SKM-1 (cell line): ENCODE results near the gene IYD.

Source experiments
- DNase-seq: peaks from one replicate; lab custom pipeline; 2025; ENCODE audit not compliant: unreplicated experiment; lab: John Stamatoyannopoulos, UW

Gene IYD, protein sequence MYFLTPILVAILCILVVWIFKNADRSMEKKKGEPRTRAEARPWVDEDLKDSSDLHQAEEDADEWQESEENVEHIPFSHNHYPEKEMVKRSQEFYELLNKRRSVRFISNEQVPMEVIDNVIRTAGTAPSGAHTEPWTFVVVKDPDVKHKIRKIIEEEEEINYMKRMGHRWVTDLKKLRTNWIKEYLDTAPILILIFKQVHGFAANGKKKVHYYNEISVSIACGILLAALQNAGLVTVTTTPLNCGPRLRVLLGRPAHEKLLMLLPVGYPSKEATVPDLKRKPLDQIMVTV

DNA sequence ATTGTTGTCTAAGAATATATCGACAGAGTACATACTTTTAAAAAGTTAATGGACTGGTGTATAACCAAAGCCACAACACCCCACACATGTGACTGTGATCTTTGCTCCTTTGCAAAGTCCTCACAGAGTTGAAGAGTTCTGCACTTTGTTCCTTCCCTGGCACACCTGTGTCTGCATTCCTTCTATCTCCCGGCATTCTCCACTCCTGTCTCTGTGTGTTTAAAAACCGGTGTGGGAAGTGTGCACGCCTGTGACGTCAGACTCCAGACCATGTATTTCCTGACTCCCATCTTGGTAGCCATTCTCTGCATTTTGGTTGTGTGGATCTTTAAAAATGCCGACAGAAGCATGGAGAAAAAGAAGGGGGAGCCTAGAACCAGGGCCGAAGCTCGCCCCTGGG lies at the start of gene IYD:
IYD (plus strand) TSS at position 251 of the 400 bp plus-strand sequence; CDS start at position 271, 20 bp downstream.
- no peak for DNase-seq

DNA sequence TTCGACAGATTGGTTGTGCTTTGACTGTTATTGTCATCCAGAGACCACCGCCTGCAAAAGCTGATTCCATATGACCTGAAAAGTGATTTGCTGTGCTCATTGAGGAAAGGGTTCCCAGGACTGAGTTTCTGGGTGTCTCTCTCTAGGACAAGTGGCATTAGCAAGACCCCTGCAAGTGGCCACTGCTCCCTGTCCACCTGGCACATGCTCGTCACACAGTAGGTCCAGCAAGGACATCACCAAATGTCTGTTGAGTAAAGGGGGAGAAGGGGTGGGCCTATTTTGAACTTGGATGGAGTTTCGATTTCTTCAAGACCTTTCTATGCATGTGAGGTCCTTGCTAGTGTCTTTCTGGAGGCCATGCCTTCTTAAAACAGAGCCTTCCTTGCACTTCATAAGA lies 48.9 kb upstream of the IYD start:
- DNase-seq = no peak

DNA sequence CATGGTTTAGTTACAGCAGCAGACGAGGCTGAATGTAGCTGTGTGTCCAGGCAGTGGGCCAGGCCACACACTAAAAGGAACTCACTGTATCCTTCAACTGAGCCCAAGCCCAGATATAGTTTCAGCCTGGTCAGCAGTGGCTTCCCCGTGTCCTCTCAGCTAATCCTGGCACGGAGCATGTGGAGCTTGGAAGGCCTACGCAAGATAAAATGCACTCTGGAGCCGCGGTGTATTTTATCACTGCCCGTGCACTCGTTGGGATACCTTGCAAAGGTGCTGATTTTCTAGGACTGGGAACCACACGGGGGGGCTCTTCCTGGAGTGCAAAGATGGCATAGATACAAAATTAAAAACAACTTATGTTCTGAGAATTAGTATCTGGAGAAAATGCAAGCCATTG lies 48.4 kb upstream of the IYD start:
- no peak for DNase-seq

DNA sequence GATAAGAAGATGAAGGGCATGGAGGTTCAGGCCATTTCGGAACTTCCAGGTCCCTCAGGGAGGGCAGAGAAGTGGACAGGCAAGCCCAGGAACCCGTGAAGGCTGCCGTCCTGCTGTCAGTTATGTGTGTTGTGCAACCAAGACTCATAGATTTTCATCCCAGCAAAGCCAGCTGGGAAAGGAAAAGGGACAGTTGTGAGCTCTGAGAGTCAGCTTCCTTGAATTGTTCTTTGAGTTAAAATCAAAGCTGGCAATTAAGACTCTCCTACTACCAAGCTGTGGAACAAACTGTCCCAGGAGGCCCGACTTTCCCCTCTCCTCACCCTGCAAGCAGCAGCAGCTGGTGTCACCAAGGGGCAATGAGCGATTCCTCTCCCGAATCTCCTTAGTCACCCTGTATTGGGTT lies 46.3 kb upstream of the IYD start:
- no peak for DNase-seq

DNA sequence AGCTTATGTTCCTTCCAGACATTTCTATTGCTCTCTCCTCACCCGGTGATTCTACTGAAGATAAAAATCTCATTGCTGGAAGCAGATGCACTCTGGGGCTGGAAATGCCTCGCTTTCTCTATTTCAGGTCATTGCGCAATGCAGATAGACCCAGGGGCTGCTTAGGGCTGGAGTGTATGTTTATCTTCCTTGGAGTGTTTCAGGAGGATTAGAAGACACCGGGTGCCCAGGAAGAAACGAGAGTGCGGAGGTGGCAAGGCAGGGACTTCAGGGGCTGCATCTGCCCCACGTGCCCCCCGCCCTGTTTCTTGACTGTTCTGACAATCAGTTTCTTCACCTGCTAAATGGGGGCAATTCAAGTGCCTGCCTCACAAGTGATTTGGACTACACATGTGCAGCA lies 45.6 kb upstream of the IYD start:
- DNase-seq = no peak

DNA sequence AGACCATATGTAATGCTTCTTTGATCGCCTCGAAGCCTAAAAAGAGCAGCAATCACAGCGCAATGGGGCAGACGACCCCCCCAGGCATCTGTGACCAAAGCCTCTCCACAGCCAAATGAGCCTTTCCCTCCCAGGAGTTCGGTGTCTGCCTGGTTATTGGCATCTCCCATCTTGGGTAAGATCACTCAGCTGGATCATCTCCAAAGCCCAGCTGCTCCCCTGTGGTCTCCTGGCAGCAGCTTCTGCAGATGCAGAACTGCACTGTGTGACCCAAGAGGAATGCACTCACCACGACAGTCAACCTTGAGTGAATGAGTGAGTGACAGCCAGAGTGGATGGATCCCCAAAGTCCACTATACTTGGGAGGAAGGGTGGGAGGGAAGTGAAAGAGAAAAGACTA lies 44.8 kb upstream of the IYD start:
- no peak for DNase-seq

DNA sequence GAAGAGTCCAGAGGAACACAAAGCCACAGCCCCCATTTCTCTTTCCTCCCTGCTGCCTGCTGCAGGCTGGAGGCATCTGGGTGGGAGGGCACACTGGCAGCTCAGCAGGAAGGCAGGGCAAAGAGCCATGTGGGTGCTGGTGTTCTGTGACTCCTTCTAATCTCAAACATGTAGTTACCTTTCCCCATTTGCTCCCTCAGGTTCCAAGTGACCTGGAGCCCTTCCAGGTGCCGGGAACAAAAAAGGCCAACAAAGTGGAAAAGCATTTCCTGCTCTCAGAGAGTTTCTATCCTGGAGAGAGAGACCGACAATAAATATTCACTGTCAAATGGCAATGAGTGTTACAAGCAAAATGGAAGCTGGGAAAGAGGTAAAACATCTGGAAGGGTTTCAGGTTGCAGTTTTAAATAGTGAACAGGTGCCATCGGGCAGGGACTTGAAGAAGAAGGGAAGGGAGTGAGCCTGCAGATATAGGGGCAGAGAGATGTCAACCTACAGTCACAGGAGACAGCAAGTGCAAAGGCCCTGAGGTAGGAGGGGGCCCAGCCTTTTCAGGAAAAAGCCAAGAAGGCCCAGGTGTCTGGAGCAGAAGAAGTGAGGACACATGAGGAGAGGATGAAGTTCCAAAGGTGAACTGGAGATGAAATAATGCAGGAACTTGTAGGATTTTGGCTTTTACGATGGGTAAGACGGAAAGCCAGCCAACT lies 43.6 kb upstream of the IYD start:
- no peak for DNase-seq

DNA sequence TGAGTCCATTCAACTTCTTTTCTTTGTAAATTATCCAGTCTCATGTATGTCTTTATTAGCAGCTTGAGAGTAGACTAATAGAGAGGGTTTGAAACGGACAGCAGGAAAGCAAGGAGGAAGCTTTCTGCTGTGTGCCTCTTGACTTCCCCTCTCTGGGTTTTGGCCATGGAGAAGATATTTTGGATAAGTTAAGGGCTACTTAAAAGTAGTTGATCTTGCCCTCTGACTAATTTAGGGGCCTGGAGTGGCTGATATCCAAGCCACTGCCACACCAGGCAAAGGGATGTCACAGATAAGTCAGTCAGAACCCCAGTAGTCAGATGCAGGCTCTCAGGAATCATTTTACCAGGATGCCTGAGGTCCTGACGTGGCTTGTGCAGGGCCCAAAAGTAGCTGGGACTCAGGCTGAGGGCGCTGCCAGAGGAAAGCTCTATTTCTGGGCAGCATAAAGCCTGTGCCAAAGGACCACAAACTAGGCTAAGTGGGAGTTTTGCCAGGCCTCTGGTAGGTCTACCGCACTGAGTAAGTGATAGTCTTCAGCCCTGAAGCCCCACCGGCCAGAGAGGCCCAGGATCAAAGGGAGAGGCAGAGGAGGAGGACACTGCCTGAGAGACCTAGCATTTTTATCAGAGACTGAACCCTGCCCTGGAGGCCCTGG lies 41.6 kb upstream of the IYD start:
- no peak for DNase-seq

DNA sequence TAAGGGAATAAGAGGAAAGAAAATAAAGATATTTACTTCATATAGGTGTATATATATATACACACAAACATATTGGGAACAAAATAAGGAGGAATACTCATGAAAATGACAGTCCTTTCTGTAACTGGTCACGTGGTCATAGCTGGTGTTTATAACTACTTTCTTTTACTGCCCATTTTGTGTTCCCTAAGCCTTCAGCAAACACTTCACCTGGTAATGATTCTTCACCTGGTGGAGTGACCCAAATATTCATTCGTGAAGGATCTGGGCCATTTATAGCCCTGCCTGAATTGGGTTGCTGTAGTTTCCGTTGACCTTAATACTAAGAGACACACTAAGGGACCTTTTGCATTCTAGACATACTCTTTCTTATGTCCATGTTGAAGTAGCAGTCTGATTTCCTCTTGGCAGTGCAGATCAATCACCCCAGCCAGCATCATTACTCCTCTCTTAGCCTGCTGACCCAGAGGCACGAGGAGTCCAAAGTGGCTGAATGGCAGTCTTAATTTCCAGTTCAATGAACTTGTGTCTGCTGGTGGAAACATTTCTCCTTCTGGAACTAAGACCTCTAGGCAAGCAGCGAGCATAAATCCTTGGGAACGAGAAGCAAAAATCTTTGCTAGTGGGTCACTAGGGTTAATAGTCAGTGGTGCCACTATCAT lies 39.9 kb upstream of the IYD start:
- DNase-seq = no peak

DNA sequence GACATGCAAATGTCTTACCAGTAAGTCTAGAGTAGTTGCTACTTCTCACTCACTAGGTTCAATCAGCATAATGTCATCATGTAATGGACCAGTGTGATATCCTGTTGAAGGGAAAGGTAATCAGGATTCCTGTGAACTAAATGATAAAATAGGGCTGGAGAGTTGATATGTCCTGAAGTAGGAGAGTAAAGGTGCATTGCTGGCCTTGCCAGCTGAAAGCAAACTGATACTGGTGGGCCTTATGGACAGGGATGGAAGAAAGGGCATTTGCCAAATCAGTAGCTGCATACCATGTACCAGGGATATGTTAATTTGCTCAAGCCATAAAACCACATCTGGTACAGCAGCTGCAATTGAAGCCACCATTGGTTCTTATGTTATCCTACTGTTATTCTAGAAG lies 37.5 kb upstream of the IYD start:
- DNase-seq = no peak

DNA sequence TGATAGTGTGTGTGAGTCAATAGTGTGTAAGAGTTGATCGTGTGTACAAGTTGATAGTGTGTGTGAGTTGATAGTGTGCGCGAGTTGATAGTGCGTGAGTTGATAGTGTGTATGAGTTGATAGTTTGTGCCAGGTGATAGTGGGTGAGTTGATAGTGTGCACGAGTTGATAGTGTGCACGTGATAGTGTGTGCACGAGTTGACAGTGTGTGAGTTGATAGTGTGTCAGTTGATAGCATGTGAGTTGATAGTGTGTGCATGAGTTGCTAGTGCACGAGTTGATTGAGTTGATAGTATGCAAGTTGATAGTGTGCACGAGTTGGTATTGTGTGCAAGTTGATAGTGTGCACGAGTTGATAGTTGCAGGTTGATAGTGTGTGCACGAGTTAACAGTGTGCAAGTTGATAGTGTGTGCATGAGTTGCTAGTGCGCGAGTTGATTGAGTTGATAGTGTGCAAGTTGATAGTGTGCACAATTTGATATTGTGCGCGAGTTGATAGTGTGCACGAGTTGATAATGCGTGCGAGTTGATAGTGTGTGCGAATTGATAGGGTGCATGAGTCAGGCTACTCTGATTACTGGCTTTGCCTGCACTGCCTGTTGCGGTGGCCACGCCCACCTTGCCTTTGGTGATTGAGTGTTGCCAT lies 35.8 kb upstream of the IYD start:
- DNase-seq = no peak

DNA sequence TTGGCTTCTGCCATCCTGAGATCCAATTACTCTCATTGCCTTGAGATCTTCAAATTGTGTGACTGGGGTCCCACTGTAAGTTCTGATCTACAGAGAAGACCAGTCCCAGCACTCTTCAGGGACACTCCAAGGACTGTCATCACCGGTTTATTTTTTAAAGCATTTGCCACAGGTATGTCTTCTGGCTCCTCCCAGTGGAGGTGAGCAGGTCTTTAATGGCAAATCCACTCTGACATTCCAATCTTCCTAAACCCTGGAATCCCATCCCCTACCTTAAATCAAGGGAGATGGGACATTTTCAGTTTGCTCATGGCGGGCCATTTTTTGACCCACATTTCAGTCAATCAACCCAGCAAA lies 35.2 kb upstream of the IYD start:
- no peak for DNase-seq

DNA sequence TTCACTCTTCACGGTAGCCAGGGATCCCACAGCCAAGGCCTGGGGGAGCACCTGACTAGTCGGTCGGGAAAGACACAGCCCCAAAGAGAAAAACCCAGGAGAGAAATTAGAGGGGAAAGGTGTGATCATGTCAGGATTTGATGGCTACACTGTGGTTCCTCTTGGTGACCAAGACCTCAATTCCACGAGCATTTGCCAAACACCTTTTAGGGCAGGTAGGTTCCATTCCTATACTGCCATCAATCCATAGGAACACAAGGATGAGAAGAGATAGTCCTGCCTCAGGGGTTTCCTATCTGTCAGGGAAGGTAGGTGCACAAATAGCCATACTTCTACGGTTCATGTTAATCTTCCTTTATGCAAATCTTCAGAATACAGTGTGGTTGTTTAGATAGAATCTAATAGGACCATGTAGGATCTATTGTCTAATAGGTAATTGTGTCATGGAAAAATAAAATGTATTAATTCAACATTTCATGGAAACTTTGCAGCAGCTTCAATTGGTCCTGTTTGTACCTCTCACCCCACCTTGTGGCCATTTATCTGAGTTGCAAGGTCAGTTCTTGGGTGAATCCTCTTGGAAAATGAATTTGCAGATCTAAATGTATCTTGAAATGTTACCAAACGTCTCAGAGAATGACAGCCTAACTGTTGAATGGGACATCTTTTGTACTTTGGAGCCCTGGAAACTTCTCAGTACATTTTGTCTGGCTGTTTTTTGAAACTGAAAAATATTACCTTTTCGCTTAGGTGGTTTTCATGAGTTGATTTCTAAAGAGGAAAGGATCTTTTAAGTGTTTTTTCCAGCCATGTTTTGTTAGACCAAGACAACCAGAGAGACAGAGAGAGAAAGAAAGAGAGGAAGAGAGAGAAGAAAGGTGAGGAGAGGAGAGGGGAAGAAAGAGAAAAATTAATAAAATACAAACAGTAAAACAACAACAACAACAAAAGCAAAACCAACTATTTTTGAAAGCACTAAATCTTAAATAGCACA lies 33.7 kb upstream of the IYD start:
- no peak for DNase-seq

DNA sequence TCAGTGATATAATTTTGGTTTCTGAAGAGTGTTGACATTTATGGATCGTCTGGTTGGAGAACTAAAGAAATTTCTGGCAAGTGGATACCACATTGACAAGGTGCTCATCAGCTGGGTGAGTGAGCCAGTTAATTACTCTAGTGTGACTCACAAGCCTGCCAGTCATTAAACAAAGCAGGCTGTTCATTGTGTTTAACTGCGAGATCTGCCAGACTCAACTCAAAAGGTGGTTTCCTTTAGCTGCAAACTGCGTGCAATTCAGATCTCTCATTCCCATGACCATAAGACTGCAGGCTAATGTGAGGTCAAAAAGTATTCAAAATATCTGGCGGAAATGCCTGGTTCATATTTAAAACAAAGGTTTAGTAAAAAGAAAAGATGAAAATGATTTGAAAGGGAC lies 32.5 kb upstream of the IYD start:
- DNase-seq = no peak

DNA sequence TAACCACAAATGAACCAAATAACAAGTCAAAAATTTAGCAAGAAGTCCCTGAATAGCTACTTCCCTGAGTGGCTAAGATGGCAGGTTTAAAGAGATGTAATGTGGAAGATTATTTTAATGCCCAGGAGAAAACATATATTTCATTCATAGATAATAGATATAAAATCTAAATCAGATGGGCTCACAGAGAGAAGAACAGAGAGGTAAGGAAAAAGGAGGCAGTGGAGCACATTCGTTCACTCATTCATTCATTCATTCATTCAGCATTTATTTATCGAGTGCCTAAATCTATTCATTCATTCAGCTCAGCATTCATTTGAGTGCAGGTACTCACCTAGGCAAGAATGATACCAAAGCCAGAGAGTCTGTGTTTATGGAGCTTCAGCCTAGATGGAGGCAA lies 32.1 kb upstream of the IYD start:
- no peak for DNase-seq

DNA sequence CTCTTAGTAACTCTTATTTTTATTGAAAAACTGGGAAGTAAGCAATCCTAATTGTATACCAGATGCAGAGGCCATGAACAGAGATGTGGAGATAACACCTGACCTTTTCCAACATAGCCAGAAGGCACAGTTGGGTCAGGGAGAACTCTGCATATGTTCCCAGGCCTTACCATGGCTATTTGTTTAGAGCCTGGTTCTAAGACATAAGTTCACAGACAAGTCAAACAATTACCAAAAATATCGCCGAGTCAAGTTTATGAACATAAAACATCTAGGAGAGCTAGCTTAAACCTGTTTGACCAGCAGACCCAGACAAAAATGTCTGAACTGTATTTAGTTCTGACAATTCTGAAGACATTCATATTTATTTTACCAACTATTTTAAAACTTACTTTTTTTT lies 26.7 kb upstream of the IYD start:
- no peak for DNase-seq

DNA sequence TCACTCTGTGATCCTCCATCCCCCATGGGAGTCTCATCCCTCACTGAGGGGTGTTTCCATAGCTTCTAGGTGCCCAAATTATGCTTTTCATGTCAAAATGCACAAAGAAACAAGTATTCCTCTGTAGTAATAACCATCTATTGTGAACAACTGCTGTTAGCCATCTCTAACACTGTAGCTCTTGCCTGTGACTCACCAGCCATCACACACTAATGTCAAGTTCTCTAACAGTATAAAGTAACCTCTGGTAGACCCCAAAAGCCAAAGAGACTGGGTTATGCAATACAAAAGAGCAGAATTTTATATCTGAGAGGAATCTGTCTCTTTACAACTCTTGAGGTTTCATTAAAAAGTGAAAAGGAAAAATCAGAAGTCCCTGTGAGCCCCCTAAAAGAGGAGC lies 25.4 kb upstream of the IYD start:
- no peak for DNase-seq

DNA sequence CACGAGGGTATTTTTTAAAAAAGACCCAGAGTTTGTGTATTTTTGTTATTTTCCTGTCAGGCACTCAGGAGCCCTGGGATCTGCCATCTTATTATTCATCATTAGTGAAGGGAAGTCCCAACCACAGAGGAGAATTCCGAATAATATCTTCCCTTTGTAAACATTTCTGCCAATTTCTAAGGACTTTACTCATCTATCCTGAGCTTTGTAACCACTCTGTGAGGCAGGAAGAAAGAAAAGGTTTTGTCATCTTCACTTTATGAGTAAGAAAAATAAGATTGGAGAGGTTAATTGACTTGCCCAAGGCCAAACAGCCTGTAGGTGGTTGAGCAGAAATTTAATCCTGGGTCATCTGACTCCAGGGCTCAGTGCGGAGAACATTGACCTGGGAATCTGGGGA lies 23.0 kb upstream of the IYD start:
- DNase-seq = no peak

DNA sequence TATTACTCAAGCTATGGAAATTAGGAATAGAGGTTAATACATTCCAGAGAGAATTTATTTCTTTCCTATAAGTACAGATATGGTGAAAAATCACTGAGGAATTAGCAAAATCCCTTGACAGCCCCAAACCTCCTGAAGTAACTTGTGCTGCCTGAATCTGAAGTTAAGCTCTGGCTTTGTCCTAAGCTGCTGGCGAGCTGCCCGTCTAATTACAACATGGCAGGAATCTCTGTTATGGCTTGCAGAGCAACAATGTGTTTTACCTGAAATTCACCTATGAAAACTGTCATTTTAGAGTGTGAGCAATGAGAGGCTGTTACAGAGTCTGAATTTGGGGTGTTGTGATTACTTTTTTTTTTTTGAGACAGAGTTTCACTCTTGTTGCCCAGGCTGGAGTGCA lies 22.5 kb upstream of the IYD start:
- no peak for DNase-seq

DNA sequence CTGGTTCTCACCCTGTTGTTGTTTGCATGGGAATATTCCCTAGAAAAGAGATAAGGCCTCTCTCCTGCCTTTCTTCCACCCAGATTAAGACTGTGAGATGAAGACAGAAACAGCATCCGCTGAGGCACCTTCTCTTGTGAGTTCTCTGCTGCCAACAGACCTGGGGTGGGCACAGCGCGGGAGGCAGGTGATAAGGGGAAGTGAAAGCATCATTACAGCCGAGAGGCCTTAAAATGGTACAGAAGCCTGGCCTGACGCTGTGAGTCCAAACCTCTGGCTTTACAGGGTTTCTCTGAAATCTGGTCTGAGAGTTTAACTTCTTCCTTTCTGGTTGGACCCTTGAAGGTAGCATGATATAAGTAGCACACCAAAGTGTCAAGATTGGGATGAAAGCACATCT lies 21.0 kb upstream of the IYD start:
- no peak for DNase-seq
